Fibroblast of skin of left biceps (primary cell): ENCODE data around the gene KRTAP5-1.
A peak's percentile ranks its signal among the peaks of the same experiment; 100 is the strongest.
"Not testable (repeated sequence)": the region's sequence is repeated elsewhere in the genome, so short reads cannot be mapped to it uniquely, and the experiment has no call there.

ENCODE experiments used
- DNase-seq, 2 experiments: peaks; one replicate each; pipeline ENCODE4 v3.0.0-alpha.2; 2013; ENCODE audit warnings: low read depth in 2 of 2

KRTAP5-1 gene, protein sequence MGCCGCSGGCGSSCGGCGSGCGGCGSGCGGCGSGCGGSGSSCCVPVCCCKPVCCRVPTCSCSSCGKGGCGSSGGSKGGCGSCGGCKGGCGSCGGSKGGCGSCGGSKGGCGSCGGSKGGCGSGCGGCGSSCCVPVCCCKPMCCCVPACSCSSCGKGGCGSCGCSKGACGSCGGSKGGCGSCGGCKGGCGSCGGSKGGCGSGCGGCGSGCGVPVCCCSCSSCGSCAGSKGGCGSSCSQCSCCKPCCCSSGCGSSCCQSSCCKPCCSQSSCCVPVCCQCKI

DNA sequence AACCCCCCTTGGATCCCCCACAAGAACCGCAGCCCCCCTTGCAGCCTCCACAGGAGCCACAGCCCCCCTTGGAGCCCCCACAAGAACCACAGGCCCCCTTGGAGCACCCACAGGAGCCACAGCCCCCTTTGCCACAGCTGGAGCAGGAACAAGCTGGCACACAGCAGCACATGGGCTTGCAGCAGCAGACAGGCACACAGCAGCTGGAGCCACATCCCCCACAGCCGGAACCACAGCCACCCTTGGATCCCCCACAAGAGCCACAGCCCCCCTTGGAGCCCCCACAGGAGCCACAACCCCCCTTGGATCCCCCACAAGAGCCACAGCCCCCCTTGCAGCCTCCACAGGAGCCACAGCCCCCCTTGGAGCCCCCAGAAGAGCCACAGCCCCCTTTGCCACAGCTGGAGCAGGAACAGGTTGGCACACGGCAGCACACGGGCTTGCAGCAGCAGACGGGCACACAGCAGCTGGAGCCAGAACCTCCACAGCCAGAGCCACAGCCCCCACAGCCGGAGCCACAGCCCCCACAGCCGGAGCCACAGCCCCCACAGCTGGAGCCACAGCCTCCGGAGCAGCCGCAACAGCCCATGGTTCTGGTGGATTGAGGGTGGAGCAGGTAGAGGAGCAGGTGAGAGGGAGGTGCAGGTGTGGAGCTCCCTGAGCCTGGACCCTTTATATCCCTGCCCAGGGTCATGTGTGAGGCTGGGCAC, at the start of gene KRTAP5-1:
Gene KRTAP5-1 (minus strand): TSS at position 623 of the 710 bp plus-strand sequence. CDS start 34 bp downstream, at position 589.
- DNase-seq: not testable (repeated sequence)

DNA sequence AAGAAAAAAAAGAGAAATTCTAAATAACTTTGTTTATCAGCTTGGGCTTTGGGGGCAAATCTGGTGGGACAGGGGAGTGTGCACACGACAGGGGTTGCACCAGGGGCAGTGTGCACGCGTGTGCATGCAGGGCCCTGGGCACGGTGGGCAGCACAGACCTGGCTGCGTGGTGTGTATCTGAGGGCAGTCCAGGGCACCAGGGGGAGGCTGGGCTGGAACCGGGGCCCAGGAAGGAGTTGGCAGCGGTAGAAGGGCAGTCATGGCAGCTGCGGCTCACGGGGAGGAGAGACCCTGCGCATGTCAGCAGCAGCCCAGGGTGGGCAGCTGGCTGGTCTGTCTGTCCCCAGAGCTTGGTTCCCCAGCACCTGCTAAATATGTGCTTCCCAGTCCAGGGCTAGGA, 48.8 kb upstream of the KRTAP5-1 start:
- DNase-seq: no peak

DNA sequence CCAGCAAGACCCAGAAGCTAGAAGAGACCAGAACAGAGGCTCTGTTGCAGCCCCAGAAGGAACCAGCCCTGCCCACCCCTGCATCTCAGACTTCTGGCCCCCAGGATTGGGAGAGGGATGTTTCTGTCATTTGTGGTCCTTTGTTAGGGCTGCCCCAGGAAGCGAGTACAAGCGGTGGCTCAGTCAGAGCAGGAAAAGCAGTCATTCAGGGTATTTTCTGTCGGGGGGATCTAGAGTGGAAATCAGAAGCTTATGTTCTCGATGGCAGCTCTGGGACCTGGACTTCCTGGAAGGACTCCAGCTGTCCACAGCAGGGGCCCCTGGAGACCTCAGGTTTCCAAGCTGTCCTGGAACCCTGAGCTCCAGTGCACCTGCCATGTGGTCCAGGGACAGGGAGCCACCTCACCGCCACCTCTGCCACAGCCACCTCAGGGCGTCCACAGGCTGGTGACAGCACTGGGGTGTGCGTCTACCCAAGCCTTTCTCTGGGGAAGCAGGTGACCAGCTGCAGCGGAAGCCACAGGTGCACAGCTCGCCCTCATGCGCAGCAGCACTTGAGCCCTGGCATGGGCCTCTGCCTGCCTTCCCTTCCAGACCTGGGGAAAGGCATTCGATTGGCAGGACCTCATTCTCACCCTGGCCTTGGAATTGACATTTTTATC, 47.1 kb upstream of the KRTAP5-1 start:
- no peak for DNase-seq

DNA sequence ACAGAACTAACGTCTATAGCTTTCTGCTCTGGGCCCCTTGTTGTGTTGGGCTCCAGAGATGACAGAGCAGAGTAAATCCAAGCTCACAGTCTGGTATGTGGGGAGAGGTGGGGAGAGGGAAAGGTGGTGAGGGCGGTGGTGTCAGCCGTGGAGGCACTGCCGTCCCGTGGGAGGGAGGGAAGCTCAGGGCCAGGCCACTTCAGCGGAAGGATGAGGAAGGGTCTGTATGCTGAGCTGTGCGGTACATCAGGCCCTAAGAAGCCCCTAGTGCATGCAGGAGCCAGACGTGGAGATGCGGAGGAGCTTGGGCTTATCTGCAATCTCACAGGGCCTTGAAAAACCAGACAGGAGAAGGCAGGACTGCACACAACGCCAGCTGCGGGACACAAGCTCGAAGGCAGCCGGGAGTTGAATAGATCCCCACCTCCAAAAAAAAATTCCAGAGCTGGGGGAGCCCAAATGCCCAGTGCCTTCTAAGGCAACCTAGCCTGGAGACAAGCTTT, 46.0 kb upstream of the KRTAP5-1 start:
- DNase-seq: no peak

DNA sequence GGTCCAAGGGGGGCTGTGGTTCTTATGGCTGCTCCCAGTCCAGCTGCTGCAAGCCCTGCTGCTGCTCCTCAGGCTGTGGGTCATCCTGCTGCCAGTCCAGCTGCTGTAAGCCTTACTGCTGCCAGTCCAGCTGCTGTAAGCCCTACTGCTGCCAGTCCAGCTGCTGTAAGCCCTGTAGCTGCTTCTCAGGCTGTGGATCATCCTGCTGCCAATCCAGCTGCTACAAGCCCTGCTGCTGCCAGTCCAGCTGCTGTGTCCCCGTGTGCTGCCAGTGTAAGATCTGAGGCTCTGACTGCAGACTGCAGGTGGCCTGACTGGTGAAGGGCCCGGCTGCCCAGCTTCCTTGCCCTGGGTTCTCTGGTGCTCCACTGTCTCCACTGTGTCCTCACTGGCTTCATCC, 45.2 kb upstream of the KRTAP5-1 start:
- DNase-seq: no peak

DNA sequence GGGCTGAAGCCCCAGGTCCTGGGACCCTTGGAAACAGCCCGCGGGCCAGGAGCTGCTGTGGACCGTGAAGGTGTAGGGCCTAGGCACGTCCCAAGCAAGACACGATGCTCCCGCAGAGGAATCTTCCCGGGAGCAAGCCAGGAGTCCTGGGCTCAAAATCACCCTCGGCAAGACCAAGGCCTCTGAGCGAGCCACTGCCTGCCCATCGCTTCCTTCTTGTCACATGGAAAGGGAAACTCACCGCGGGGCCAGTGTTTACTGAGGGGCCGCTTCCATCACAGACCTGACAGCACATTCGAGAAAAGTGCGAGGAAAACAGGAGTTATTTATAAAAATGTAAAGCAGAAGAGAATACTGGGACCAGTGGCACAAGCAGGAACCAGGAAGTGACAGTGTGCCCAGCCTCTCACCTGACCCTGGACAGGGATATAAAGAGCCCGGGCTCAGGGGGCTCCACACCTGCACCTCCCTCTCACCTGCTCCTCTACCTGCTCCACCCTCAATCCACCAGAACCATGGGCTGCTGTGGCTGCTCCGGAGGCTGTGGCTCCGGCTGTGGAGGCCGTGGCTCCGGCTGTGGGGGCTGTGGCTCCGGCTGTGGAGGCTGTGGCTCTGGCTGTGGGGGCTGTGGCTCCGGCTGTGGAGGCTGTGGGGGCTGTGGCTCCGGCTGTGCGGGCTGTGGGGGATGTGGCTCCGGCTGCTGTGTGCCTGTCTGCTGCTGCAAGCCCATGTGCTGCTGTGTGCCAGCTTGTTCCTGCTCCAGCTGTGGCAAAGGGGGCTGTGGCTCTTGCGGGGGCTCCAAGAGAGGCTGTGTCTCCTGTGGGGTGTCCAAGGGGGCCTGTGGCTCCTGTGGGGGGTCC, 44.5 kb upstream of the KRTAP5-1 start, which contains the start of gene KRTAP5-5:
Gene KRTAP5-5 (plus strand): TSS at position 450 of the 860 bp plus-strand sequence. CDS start 66 bp downstream, at position 516.
- DNase-seq: no peak

DNA sequence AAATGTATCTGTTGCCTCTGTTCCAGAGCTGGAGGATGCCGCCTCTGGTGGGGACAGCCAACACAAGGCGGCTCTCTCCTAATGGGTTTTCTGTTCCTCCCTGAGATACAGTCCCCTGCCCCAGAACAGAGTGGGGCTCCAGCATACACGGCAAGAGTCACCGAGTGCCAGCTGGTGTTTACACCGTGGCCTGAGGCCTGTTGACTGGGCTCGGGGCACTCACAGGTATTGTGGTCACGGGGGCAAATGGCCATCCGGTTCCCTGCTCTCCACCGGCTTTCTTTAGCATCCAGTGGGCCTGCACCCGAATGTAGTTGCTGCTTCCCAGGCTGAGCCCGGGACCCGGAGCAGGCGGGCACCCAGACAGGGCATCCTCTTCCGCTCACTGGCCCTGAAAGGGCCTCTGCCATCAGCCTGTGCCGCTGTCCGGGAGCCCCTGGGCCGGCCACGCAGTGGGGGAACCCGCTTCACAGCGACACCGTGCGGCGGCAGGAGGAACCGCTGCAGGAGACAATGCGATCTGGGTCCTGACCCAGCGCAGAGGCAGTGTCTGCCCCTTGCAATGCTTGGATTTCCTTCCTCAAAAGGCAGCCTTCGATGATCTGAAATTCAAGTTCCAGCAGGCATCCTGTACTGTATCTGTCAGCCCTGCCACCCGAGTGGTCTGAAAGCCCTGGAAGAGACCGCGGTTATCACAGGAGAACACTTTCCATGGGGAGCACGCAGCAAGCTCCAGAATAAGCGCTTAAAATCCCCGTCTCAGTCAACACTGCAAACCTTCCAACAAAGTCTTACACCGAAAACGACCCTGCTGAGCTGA, 43.6 kb upstream of the KRTAP5-1 start:
- DNase-seq: no peak

DNA sequence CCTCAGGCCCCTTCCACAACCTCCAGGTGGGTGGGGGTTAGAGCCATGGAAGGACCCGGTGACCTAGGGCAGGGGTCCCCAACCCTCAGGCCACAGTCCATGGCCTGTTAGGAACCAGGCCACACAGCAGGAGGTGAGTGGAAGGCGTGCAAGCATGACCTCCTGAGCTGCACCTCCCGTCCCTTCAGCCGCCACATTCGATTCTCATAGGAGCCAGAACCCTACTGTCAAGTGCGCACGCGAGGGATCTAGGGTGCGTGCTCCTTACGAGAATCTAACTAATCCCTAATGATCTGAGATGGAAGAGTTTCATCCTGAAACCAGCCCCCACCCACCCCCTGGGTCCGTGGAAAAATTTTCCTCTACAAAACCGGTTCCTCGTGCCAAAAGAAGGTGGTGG, 40.5 kb upstream of the KRTAP5-1 start:
- DNase-seq: no peak

DNA sequence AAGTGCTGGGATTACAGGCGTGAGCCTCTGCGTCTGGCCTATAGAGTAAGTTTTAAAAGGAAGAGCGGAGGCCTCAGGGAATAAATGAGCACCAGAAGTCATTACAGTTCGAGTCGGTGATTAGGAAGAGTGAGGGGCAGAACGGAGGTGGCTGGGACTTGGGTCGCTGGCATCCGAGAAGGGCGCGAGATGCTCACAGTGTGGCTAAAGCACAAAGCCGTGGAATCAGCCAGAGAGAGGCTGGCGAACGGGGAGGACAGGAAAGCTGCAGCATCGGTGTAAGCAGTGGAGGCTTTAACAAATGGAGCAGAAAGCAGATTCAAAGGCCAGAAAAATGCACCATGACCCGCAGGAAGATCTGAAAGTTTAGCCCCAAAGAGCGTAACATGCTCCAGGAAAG, 39.5 kb upstream of the KRTAP5-1 start:
- DNase-seq: no peak

DNA sequence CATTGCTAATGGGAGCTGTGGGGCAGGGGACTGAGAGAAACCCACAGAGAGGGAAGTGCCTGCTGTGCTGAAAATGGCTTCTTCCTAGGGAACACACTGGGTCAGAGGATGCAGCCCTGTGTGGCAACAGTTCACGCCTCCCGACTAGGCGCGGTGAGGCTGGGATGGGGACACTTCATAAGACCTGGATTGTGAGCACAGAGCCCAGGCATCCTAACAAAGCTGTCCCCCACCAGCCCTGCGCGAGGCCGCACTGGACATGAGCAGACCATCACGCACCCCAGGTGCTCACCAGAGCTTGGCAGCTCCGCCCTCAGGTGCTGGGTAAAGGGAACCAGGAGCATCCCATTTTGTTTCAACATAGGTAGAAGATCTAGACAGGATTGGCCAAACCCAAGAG, 38.6 kb upstream of the KRTAP5-1 start:
- no peak for DNase-seq

DNA sequence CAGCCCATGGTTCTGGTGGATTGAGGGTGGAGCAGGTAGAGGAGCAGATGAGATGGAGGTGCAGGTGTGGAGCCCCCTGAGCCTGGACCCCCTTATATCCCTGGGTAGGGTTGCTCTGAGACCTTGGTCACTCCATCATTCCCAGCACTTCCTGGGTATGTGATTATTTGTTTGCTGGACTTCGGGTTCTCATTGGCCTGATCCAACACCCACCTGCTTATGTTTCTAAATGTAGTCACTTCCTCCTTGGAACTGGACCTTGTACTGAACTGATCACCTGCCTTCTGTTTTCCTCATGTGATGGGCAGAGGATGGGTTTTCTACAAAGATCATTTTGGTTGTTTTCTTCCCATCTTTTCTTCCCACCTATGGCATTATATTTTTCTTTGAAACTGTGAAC, 37.0 kb upstream of the KRTAP5-1 start, which contains the start of gene KRTAP5-4:
Gene KRTAP5-4 (minus strand): TSS at position 53 of the 400 bp plus-strand sequence. CDS start 45 bp downstream, at position 8.
- DNase-seq: no peak

DNA sequence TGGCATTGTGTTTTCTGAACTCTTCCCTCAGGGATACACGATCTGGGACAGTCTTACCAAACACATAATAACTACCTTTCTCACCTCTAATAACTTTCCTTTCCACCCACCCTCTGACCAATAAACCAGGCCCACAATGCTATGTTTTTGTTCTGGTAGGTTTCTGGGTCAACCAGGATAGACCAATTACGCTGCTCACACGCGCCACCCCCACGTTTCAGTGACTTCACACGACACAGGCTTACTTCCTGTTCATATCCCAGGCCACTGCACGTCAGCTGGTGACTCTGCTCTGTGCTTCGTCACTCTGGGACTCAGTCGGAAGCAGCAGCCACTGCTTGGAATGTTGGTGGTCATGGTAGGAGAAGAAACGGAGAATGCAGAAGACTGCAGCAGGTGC, 34.4 kb upstream of the KRTAP5-1 start:
- DNase-seq: no peak

DNA sequence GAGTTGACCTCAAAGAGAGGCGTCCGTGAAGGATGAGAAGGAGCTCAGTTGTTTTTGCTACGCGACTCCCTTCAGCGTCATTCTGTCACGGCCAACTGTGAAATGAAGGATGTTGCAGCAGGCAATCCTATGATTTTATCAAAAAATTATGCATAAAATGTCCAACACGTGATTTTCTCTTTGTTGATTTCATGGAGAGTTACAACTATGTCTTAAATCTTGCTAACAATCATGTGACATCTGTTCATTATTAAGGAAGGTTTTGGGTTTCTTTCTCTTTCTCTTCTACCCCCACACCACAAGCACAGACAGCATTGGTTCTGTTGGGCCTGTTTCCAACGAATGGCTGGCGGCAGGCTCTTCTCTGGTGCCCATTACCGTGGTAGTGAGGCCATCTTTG, 33.1 kb upstream of the KRTAP5-1 start:
- DNase-seq: peak; percentile 3 to 14

DNA sequence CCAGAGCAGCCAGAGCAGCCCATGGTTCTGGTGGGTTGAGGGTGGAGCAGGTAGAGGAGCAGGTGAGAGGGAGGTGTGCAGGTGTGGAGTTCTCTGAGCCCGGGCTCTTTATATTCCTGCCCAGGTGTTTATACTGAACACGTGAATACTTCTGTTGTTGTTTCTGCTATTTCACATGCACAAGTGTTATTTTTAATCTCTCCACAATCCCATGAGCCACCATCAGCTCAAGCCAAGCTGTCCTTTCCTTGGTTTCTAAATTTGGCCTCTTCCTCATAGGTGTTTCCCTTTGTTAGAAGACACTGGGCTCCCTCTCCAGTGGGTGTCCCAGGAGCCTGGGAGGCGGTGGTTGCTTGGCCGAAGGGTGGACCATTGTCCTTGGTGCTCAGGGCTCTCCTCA, 23.3 kb upstream of the KRTAP5-1 start, which contains the start of gene KRTAP5-3:
Gene KRTAP5-3 (minus strand): TSS at position 101 of the 400 bp plus-strand sequence. CDS start 78 bp downstream, at position 23.
- no peak for DNase-seq

DNA sequence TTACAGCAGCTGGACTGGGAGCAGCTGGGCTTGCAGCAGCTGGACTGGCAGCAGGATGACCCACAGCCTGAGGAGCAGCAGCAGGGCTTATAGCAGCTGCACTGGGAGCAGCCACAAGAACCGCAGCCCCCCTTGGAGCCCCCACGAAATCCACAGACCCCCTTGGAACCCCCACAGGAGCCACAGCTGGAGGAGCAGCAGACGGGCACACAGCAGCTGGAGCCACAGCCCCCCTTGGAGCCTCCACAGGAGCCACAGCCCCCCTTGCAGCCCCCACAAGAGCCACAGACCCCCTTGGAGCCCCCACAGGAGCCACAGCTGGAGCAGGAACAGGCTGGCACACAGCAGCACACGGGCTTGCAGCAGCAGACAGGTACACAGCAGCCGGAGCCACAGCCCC, 22.8 kb upstream of the KRTAP5-1 start:
- DNase-seq: not testable (repeated sequence)

DNA sequence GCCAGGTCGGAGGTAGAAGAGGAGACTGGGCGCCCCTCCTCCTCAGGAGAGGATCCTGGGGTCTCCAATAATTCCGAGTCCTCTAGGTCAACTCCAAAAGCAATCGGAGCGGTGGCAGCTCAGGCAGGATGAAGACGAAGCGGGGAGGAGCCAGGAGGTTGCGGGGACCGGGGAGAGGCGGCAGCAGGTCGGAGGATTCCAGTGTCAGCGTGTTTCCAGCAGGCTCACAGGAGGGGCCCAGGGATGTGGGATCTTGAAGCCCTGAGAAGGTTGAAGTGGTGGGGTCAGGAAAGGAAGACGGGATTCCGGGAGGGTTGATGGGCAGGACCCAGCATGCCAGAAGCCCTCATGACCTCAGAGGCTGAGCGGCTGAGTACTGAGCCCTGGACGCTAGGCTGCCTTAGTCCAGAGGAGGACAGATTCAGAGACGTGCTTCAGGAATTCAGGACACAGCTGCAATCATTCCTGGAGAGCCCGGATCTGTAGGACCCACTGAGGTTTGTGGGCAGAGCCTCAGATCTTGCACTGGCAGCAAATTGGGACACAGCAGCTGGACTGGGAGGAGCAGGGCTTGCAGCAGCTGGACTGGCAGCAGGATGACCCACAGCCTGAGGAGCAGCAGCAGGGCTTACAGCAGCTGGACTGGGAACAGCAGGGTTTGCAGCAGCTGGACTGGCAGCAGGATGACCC, 22.2 kb upstream of the KRTAP5-1 start:
- not testable (repeated sequence) for DNase-seq

DNA sequence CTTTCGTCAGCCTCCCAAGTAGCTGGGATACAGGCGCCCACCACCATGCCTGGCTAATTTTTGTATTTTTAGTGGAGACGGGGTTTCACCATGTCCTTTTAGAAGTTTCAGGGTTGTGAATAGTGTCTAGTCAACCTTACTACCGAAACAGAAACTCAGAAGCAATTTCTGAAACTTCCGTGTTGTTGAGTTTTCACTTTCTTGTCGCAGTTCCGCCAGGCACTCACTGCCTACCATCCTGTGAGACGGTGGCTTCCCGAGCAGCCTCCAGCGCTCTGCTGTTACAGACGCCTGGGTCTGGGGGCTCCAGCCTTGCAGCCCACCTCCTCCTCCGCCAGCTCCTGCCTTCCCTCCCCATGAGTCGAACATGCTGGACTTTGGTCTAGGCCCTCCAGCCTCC, 20.8 kb upstream of the KRTAP5-1 start:
- not testable (repeated sequence) for DNase-seq

DNA sequence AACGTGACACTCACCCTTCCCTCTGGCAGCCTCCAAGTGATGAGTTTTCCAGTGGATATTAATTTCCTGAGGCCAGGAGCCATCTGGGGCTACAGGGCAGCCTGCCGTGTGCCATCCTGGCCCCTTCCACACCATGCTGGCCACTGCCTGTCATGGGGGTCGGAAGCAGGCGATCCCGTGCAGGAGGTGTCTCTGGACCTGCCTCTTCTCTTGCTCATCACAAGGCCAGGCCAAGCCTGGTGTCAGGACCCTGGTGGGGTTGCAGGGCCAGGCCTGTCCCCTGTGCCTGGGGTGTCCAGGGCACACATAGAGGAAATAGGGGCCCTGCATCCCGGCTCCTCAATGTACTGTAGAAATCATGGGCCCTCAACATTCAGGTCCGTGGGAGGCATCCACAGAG, 19.6 kb upstream of the KRTAP5-1 start:
- no peak for DNase-seq

DNA sequence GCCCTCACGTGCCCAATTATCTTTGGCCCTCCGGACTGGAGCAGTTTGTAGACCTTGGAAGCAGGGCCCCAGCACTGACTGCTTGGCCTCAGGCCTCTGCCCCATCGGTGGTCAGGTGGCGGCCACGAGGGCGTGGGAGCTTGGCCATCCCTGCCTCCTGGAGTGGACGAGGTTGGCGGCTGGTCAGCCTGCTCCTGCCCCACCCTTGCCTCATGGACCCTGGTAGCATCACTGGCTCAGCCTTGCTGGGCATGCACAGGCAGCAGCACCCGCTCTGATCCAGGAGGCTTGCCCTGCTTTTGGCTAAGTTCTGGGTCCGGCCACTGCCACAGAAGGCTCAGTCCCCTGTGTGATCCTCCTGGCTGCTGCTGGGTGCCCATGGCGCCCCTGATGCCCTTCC, 19.1 kb upstream of the KRTAP5-1 start:
- no peak for DNase-seq

DNA sequence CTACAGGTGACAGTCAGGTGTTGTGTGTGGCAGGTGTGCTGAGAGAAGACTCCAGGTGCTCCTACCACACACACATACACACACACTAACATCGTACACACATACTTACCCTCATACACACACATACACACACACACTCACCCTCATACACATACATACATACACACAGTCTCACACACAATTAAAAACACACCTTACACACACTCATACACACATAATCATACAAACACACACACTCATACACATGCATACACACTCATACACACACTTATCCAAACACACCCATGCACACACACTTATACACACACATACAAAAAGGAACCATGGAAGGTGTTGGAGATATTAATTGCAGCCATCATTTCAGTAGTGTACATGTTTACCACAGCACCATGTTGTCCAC, 18.5 kb upstream of the KRTAP5-1 start:
- DNase-seq: no peak
